Retinal pigment epithelial cell (primary cell): Measurements from ENCODE around the gene NRG3.
"Not testable (repeated sequence)": the region's sequence is repeated elsewhere in the genome, so short reads cannot be mapped to it uniquely, and the experiment has no call there.

Source experiments
- DNase-seq: peaks from one replicate; pipeline ENCODE4 v3.0.0-alpha.2; 2010; ENCODE audit warnings: low read depth
- H3K4me3 ChIP-seq: 2 replicates; pipeline ENCODE4 v1.5.1; 2011; ENCODE audit warnings: mild to moderate bottlenecking, low read length, control low read depth, moderate library complexity
- CTCF ChIP-seq: conservative IDR thresholded peaks from 2 replicates; pipeline ENCODE4 v1.5.1; 2011; ENCODE audit warnings: low read depth, low read length, control low read depth, inconsistent platforms

Gene NRG3

GRCh38 chr10:82027711-82028110 lies 152.7 kb downstream of the NRG3 start:
- H3K4me3 ChIP-seq: no peak overlapping the region
- TF ChIP-seq CTCF: no peak
- no peak for DNase-seq

- no peak for DNase-seq
- H3K4me3 ChIP-seq: no peak overlapping the region
- no peak for TF ChIP-seq CTCF
Observed at GRCh38 chr10:82037076-82037475, 162.1 kb downstream of the NRG3 start.

- H3K4me3 ChIP-seq: no peak overlapping the region
- no peak for TF ChIP-seq CTCF
- DNase-seq: no peak
Observed at GRCh38 chr10:82038587-82038986, 163.6 kb downstream of the NRG3 start.

GRCh38 chr10:82040336-82040735 lies 165.3 kb downstream of the NRG3 start:
- DNase-seq: no peak
- no peak overlapping the region for H3K4me3 ChIP-seq
- no peak for TF ChIP-seq CTCF

- no peak for DNase-seq
- H3K4me3 ChIP-seq: no peak overlapping the region
- TF ChIP-seq CTCF: peak; percentile 35
Observed at GRCh38 chr10:82041018-82041417, 166.0 kb downstream of the NRG3 start.

GRCh38 chr10:82056391-82056790 lies 181.4 kb downstream of the NRG3 start:
- TF ChIP-seq CTCF: no peak
- DNase-seq: no peak
- H3K4me3 ChIP-seq: no peak overlapping the region

- H3K4me3 ChIP-seq: not testable (repeated sequence)
Observed at GRCh38 chr10:82067192-82067591, 192.2 kb downstream of the NRG3 start.

GRCh38 chr10:82068501-82068900 lies 193.5 kb downstream of the NRG3 start:
- no peak for TF ChIP-seq CTCF
- no peak overlapping the region for H3K4me3 ChIP-seq
- DNase-seq: no peak

More at GRCh38 chr10:82067192-82067591, 192.2 kb downstream of the NRG3 start:
- DNase-seq: not testable (repeated sequence)
